ENCODE data around the gene SCN9A.

The SCN9A gene

GRCh38 chr2:166240387-166241313 is 135.1 kb downstream of the SCN9A start:
- H3K4me3 ChIP-seq (ENCODE audit: low read length), result no peak overlapping the region
- TF ChIP-seq CTCF (IDR thresholded peaks at IDR 0.05; ENCODE audit: insufficient read depth, low read depth, low read length, missing control alignments), result no peak
- peak; percentile 47 for DNase-seq (ENCODE audit: low read depth)

GRCh38 chr2:166239548-166239947 is 136.2 kb downstream of the SCN9A start:
- H3K4me3 ChIP-seq (ENCODE audit: low read length), result no peak overlapping the region
- peak; percentile 94 for DNase-seq (ENCODE audit: low read depth)
- no peak for TF ChIP-seq CTCF (IDR thresholded peaks at IDR 0.05; ENCODE audit: insufficient read depth, low read depth, low read length, missing control alignments)

- H3K4me3 ChIP-seq (ENCODE audit: low read length), result no peak overlapping the region
- no peak for DNase-seq (ENCODE audit: low read depth)
- TF ChIP-seq CTCF (IDR thresholded peaks at IDR 0.05; ENCODE audit: insufficient read depth, low read depth, low read length, missing control alignments), result no peak
These were observed 137.6 kb downstream of the SCN9A start for GRCh38 chr2:166238176-166238575.

- no peak overlapping the region for H3K4me3 ChIP-seq (ENCODE audit: low read length)
- no peak for TF ChIP-seq CTCF (IDR thresholded peaks at IDR 0.05; ENCODE audit: insufficient read depth, low read depth, low read length, missing control alignments)
- peak; percentile 44 for DNase-seq (ENCODE audit: low read depth)
These were observed 141.5 kb downstream of the SCN9A start for GRCh38 chr2:166234112-166234846.

- no peak overlapping the region for H3K4me3 ChIP-seq (ENCODE audit: low read length)
- no peak for TF ChIP-seq CTCF (IDR thresholded peaks at IDR 0.05; ENCODE audit: insufficient read depth, low read depth, low read length, missing control alignments)
- DNase-seq (ENCODE audit: low read depth), result no peak
These were observed 142.5 kb downstream of the SCN9A start for GRCh38 chr2:166233244-166233643.

GRCh38 chr2:166230724-166231070 is 145.0 kb downstream of the SCN9A start:
- DNase-seq (ENCODE audit: low read depth), result peak; percentile 12
- no peak overlapping the region for H3K4me3 ChIP-seq (ENCODE audit: low read length)
- TF ChIP-seq CTCF (IDR thresholded peaks at IDR 0.05; ENCODE audit: insufficient read depth, low read depth, low read length, missing control alignments), result no peak

All from epithelial cell of esophagus (primary cell).